ENCODE data around the gene PAGR1. TPM values are rescaled to one million over a fixed set of nuclear protein-coding genes. Genes with fewer than 3 reads are reported as not detected.

Gene PAGR1
- total and polyA plus RNA-seq, 2 of the 13 experiments (the other 11 are each of a cell fraction or from before 2014, with no cell fraction given) = 9.8 to 66.4 TPM

DNA sequence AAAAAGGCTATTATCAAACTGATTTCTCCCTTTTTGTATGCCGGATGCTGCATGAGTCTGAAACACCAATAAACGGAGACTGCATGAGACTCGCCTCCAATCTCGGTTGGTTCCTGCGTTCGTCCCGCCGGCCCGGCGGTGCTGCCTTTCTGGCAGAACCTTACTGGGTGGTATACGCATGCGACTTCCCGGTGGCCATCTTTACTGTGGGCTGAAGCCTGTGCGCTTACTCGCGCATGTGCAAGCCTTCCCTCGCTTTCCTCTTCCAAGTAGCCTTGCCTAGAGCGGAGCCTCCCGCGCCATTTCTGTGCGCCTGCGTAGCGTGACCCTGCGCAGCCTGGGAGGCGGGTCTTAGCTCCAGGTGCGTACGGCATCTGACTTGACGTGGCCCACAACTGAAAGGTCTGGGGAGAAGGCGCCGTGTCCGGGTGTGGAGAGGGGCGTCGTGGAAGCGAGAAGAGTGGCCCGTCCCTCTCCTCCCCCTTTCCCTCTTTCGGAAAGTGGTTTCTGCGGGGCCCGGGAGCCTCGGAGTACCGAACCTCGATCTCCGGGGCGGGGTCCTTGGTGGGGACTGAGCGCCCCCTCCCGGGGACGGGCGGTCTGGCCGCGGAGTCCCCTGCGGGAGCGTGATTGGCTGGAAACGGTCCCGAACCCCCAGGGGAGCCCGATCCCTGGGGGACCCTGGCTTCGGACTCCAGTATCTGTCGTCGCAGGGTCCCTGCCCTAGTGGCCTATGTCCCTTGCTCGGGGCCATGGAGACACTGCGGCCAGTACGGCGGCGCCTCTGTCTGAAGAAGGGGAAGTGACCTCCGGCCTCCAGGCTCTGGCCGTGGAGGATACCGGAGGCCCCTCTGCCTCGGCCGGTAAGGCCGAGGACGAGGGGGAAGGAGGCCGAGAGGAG, at the start of gene PAGR1 (continued):
- TF ChIP-seq SMARCC2 (IDR thresholded peaks at IDR 0.05) = no peak
- peak; percentile 72 for TF ChIP-seq ARNTL (CRISPR knock-in tag; IDR thresholded peaks at IDR 0.05)
- TF ChIP-seq SUZ12 (IDR thresholded peaks at IDR 0.05; ENCODE audit: low read depth, low read length) = no peak
- no peak; the same call in 1 of the 2 replicates for TF ChIP-seq PHF21A (CRISPR knock-in tag; IDR thresholded peaks at IDR 0.05)
- peak; percentile 50; the same call in 1 of the 2 replicates for TF ChIP-seq NFYB (CRISPR knock-in tag; IDR thresholded peaks at IDR 0.05)
- TF ChIP-seq, protein P1, sequence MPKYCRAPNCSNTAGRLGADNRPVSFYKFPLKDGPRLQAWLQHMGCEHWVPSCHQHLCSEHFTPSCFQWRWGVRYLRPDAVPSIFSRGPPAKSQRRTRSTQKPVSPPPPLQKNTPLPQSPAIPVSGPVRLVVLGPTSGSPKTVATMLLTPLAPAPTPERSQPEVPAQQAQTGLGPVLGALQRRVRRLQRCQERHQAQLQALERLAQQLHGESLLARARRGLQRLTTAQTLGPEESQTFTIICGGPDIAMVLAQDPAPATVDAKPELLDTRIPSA (CRISPR knock-in tag; IDR thresholded peaks at IDR 0.05; ENCODE audit: borderline replicate concordance) = 0 out of 2 replicates have a peak, but pooled peaks have one; percentile 12
- peak; percentile 16 for TF ChIP-seq MEIS2 (CRISPR knock-in tag; IDR thresholded peaks at IDR 0.05)
- 0 out of 2 replicates have a peak, but pooled peaks have one; percentile 27 for TF ChIP-seq FOXJ3 (CRISPR knock-in tag; IDR thresholded peaks at IDR 0.05; ENCODE audit: borderline replicate concordance)
- TF ChIP-seq, protein P2, sequence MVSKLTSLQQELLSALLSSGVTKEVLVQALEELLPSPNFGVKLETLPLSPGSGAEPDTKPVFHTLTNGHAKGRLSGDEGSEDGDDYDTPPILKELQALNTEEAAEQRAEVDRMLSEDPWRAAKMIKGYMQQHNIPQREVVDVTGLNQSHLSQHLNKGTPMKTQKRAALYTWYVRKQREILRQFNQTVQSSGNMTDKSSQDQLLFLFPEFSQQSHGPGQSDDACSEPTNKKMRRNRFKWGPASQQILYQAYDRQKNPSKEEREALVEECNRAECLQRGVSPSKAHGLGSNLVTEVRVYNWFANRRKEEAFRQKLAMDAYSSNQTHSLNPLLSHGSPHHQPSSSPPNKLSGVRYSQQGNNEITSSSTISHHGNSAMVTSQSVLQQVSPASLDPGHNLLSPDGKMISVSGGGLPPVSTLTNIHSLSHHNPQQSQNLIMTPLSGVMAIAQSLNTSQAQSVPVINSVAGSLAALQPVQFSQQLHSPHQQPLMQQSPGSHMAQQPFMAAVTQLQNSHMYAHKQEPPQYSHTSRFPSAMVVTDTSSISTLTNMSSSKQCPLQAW (CRISPR knock-in tag; IDR thresholded peaks at IDR 0.05) = peak; percentile 91
- TF ChIP-seq, protein P3, sequence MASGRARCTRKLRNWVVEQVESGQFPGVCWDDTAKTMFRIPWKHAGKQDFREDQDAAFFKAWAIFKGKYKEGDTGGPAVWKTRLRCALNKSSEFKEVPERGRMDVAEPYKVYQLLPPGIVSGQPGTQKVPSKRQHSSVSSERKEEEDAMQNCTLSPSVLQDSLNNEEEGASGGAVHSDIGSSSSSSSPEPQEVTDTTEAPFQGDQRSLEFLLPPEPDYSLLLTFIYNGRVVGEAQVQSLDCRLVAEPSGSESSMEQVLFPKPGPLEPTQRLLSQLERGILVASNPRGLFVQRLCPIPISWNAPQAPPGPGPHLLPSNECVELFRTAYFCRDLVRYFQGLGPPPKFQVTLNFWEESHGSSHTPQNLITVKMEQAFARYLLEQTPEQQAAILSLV (CRISPR knock-in tag; IDR thresholded peaks at IDR 0.05; ENCODE audit: borderline replicate concordance) = peak; percentile 90
- TF ChIP-seq, protein P4, sequence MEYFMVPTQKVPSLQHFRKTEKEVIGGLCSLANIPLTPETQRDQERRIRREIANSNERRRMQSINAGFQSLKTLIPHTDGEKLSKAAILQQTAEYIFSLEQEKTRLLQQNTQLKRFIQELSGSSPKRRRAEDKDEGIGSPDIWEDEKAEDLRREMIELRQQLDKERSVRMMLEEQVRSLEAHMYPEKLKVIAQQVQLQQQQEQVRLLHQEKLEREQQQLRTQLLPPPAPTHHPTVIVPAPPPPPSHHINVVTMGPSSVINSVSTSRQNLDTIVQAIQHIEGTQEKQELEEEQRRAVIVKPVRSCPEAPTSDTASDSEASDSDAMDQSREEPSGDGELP (IDR thresholded peaks at IDR 0.05; ENCODE audit: borderline replicate concordance, low read depth) = no peak; the same call in 1 of the 2 replicates
- TF ChIP-seq ZFY (CRISPR knock-in tag; IDR thresholded peaks at IDR 0.05) = peak; percentile 72
- no peak for TF ChIP-seq MAFF (IDR thresholded peaks at IDR 0.05; ENCODE audit: low read depth, low read length)
- TF ChIP-seq NR2F1 (CRISPR knock-in tag; IDR thresholded peaks at IDR 0.05) = peak; percentile 11 to 53; a peak in 2 of 4 replicates
- TF ChIP-seq, protein P5, sequence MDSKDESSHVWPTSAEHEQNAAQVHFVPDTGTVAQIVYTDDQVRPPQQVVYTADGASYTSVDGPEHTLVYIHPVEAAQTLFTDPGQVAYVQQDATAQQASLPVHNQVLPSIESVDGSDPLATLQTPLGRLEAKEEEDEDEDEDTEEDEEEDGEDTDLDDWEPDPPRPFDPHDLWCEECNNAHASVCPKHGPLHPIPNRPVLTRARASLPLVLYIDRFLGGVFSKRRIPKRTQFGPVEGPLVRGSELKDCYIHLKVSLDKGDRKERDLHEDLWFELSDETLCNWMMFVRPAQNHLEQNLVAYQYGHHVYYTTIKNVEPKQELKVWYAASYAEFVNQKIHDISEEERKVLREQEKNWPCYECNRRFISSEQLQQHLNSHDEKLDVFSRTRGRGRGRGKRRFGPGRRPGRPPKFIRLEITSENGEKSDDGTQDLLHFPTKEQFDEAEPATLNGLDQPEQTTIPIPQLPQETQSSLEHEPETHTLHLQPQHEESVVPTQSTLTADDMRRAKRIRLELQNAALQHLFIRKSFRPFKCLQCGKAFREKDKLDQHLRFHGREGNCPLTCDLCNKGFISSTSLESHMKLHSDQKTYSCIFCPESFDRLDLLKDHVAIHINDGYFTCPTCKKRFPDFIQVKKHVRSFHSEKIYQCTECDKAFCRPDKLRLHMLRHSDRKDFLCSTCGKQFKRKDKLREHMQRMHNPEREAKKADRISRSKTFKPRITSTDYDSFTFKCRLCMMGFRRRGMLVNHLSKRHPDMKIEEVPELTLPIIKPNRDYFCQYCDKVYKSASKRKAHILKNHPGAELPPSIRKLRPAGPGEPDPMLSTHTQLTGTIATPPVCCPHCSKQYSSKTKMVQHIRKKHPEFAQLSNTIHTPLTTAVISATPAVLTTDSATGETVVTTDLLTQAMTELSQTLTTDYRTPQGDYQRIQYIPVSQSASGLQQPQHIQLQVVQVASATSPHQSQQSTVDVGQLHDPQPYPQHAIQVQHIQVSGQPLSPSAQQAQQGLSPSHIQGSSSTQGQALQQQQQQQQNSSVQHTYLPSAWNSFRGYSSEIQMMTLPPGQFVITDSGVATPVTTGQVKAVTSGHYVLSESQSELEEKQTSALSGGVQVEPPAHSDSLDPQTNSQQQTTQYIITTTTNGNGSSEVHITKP (CRISPR knock-in tag; IDR thresholded peaks at IDR 0.05; ENCODE audit: low read depth) = peak; percentile 89
- TF ChIP-seq, protein P6, sequence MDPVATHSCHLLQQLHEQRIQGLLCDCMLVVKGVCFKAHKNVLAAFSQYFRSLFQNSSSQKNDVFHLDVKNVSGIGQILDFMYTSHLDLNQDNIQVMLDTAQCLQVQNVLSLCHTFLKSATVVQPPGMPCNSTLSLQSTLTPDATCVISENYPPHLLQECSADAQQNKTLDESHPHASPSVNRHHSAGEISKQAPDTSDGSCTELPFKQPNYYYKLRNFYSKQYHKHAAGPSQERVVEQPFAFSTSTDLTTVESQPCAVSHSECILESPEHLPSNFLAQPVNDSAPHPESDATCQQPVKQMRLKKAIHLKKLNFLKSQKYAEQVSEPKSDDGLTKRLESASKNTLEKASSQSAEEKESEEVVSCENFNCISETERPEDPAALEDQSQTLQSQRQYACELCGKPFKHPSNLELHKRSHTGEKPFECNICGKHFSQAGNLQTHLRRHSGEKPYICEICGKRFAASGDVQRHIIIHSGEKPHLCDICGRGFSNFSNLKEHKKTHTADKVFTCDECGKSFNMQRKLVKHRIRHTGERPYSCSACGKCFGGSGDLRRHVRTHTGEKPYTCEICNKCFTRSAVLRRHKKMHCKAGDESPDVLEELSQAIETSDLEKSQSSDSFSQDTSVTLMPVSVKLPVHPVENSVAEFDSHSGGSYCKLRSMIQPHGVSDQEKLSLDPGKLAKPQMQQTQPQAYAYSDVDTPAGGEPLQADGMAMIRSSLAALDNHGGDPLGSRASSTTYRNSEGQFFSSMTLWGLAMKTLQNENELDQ (CRISPR knock-in tag; IDR thresholded peaks at IDR 0.05; ENCODE audit: borderline replicate concordance) = no peak; the same call in 1 of the 2 replicates

Data from HepG2 (cell line).